Heart right ventricle (tissue), 16 donors: ENCODE results near the gene BMAL1. TPM values are rescaled to one million over a fixed set of nuclear protein-coding genes. Genes with fewer than 3 reads are reported as not detected.

Experiments used
- ATAC-seq, 8 donors: fragments of 200-7000 bp; cut with Tn5 transposase; one replicate each; pipeline ENCODE4 v1.9.1; 2020; ENCODE audit warnings: mild to moderate bottlenecking in 8 of 8, moderate library complexity in 8 of 8, moderate number of reproducible peaks in 1 of 8
- DNase-seq, 2 donors: peaks; one replicate each; pipeline ENCODE4 v3.0.0-alpha.2; 2020
- H3K27ac ChIP-seq, 10 donors: fragments of 200-600 bp; sonication (generic) in 2 of 10; one replicate each; pipeline versions ENCODE4 v1.5.0 to v1.8.0; 2020 to 2022; ENCODE audit warnings: mild to moderate bottlenecking in 3 of 10
- H3K27me3 ChIP-seq, 7 donors: fragments of 200-600 bp; one replicate each; pipeline ENCODE4 v1.8.0; 2021 to 2022; ENCODE audit warnings: mild to moderate bottlenecking in 2 of 7
- H3K36me3 ChIP-seq, 9 donors: fragments of 200-600 bp; sonication (generic) in 1 of 9; one replicate each; pipeline versions ENCODE4 v1.5.0 to v1.8.0; 2020 to 2022; ENCODE audit warnings: mild to moderate bottlenecking in 2 of 9
- H3K4me1 ChIP-seq, 9 donors: fragments of 200-600 bp; sonication (generic) in 1 of 9; one replicate each; pipeline versions ENCODE4 v1.5.0 to v1.8.0; 2020 to 2022; ENCODE audit warnings: mild to moderate bottlenecking in 4 of 9
- H3K4me3 ChIP-seq, 10 donors: fragments of 200-600 bp; sonication (generic) in 2 of 10; one replicate each; pipeline versions ENCODE4 v1.5.0 to v1.8.0; 2020 to 2022; ENCODE audit warnings: mild to moderate bottlenecking in 7 of 10, moderate library complexity in 2 of 10
- H3K9me3 ChIP-seq, 11 donors: fragments of 200-600 bp in 10 of 11; sonication (generic) in 2 of 11; one replicate each; pipeline versions ENCODE4 v1.5.0 to v1.8.0; 2013 to 2022; ENCODE audit warnings: mild to moderate bottlenecking in 2 of 11, control low read depth in 1 of 11, moderate library complexity in 1 of 11
- WGBS, 2 donors: extraction: QIAGEN DNeasy Blood & Tissue Kit; methylation state at CpG; one replicate each; pipeline ENCODE4 v1.1.7; 2013; ENCODE audit warnings: inconsistent platforms in 1 of 2; 5-methylcytosine and 5-hydroxymethylcytosine counted together
- intact Hi-C, 10 donors: fragments of 100-400 bp; cut with DNase I; formaldehyde crosslinking; loops; one replicate each; pipeline versions ENCODE4 v1.11.1 to v1.14.2; 2022
- polyA plus RNA-seq, 2 donors: library from polyadenylated mRNA; stranded (reverse); fragments of 200-250 nt; gene quantifications; one replicate each; pipeline ENCODE4 v1.2.3, GENCODE V29; 2013
- total RNA-seq, 10 donors: library from RNA; stranded (reverse); fragmentation: NEBNext Ultra II Directional in 3 of 10; extraction: Animal tissue kit (Norgen Biotek cat#: 25700) in 3 of 10; gene quantifications; one replicate each; pipeline versions ENCODE4 v1.2.1 to v1.2.4, GENCODE V29; 2021 to 2023
- TF ChIP-seq, protein P1 (sequence below), 9 donors: fragments of 200-600 bp; sonication (generic) in 2 of 9; IDR thresholded peaks; one replicate each; pipeline versions ENCODE4 v1.5.0 to v1.8.0; 2021 to 2022; ENCODE audit warnings: antibody characterized with exemption in 9 of 9, mild to moderate bottlenecking in 5 of 9, moderate library complexity in 1 of 9
- donor health status: Arrhythmogenic right ventricular cardiomyopathy.
- donor health status: ischemic (EF 13 %, LVEDD 7.1; RV severe dilation, severe dysfunction).
- donor health status: healthy with polysubstance abuse.
- donor health status: DM: no; HTN: yes; CAD: no.
- donor health status: DM: no; HTN: no; CAD: no.
- donor health status: ischemic (EF 25% LVEDD 6.9; RV normal size, moderate dysfunction).
- donor health status: ischemic (EF 25% LVEDD 5.7; RV mildly dilated, moderate dysfunction).
- donor health status: healthy.
- donor health status: DM: yes; HTN: yes; CAD: no.
- donor health status: Ischemic cardiomyopathy.
- donor health status: ischemic (EF 35%, LVEDD 5.7; RV mildly dilated, moderate dysfunction).
- donor health status: nonischemic (EF 11% LVEDD 7.7; RV severe dilation, severe dysfunction).
- donor health status: DM: yes; HTN: yes; CAD: no.
- donor health status: PGD.
- donor health status: ischemic (EF 29% LVEDD 5.4; RV normal size, mild dysfunction).
- donor health status: nonischemic (EF 23%, LVEDD 6.1; RV moderate dilation, normal function).

The BMAL1 gene
- total and polyA plus RNA-seq, 12 donors, result 2.9 to 19.9 (median 10.2) TPM

GRCh38 chr11:13318498-13319295, 41.1 kb downstream of the BMAL1 start:
- Histone ChIP-seq H3K4me1 (peaks cover 4 to 61% (median 48%) of the 10 kb centered on the region in 9 donors), H3K27ac (peak overlapping the region in 3 of 10 donors; percentile 4 to 34 (median 9))
- peak in 7 of 8 donors; percentile 30 to 70 (median 64) for ATAC-seq

GRCh38 chr11:13320688-13321087, 43.1 kb downstream of the BMAL1 start:
- H3K4me1 ChIP-seq, result peaks cover 4 to 59% (median 42%) of the 10 kb centered on the region in 9 donors
- WGBS, 2 donors, result 82 to 88% methylated on average over 3 of the region's 3 CpGs

More at GRCh38 chr11:13318498-13319295, 41.1 kb downstream of the BMAL1 start:
- Histone ChIP-seq H3K9me3 (no peaks in the 10 kb centered on the region), H3K36me3 (no peaks in the 10 kb centered on the region), H3K27me3 (no peaks in the 10 kb centered on the region), H3K4me3 (no peak overlapping the region)
- WGBS, 2 donors, result 19 to 33% methylated on average over 2 of the region's 2 CpGs
- TF ChIP-seq, protein P1, sequence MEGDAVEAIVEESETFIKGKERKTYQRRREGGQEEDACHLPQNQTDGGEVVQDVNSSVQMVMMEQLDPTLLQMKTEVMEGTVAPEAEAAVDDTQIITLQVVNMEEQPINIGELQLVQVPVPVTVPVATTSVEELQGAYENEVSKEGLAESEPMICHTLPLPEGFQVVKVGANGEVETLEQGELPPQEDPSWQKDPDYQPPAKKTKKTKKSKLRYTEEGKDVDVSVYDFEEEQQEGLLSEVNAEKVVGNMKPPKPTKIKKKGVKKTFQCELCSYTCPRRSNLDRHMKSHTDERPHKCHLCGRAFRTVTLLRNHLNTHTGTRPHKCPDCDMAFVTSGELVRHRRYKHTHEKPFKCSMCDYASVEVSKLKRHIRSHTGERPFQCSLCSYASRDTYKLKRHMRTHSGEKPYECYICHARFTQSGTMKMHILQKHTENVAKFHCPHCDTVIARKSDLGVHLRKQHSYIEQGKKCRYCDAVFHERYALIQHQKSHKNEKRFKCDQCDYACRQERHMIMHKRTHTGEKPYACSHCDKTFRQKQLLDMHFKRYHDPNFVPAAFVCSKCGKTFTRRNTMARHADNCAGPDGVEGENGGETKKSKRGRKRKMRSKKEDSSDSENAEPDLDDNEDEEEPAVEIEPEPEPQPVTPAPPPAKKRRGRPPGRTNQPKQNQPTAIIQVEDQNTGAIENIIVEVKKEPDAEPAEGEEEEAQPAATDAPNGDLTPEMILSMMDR (IDR thresholded peaks at IDR 0.05), result no peak
- no peak for DNase-seq
- intact Hi-C loops, result loop anchor here in 1 of 10 donors (5.0 kb wide), 1 partner anchor 41 kb away; the partner anchor contains the start of gene BMAL1

GRCh38 chr11:13321431-13321830, 43.8 kb downstream of the BMAL1 start:
- WGBS, 2 donors, result 93 to 97% methylated on average over 2 of the region's 2 CpGs
- Histone ChIP-seq H3K27ac (no peak overlapping the region), H3K4me3 (no peak overlapping the region), H3K36me3 (peaks cover 0 to 3% (median 0%) of the 10 kb centered on the region in 9 donors), H3K9me3 (no peaks in the 10 kb centered on the region), H3K27me3 (no peaks in the 10 kb centered on the region), H3K4me1 (peaks cover 2 to 52% (median 35%) of the 10 kb centered on the region in 9 donors)
- TF ChIP-seq, protein P1 (IDR thresholded peaks at IDR 0.05), result no peak
- DNase-seq, result no peak
- no peak for ATAC-seq
- intact Hi-C loops, result loop anchor here in 1 of 10 donors (5.0 kb wide), 1 partner anchor 34 kb away; no protein-coding TSS in a partner anchor

More at GRCh38 chr11:13320688-13321087, 43.1 kb downstream of the BMAL1 start:
- Histone ChIP-seq H3K27me3 (no peaks in the 10 kb centered on the region), H3K9me3 (no peaks in the 10 kb centered on the region), H3K4me3 (no peak overlapping the region), H3K27ac (no peak overlapping the region), H3K36me3 (no peaks in the 10 kb centered on the region)
- ATAC-seq (no peak), DNase-seq (no peak)
- TF ChIP-seq, protein P1 (IDR thresholded peaks at IDR 0.05), result no peak
- intact Hi-C loops, result loop anchor here in 1 of 10 donors (5.0 kb wide), 1 partner anchor 33 kb away; no protein-coding TSS in a partner anchor

DNA sequence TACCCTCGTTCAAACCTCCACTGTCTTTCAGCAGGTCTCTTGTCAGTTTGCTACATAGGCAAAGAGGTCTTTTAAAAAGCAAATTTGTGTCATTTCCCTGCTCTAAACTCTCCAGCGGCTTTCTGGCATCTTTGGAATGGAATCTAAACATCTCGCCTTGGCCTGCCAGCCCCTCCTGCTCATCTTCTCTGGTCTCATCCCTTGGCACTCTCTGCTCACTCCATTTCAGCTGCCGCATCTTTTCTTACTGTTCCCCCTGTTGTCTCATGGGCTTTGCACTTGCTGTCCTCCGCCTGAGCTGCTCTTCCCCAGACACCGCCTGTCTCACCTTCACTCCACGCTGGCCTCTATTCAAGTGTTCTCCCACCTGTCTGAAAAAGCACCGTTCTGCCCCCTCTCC, 46.6 kb downstream of the BMAL1 start:
- Histone ChIP-seq H3K36me3 (peaks cover 0 to 16% (median 0%) of the 10 kb centered on the region in 9 donors), H3K4me3 (no peak overlapping the region), H3K4me1 (peaks cover 0 to 35% (median 13%) of the 10 kb centered on the region in 9 donors), H3K9me3 (no peaks in the 10 kb centered on the region), H3K27me3 (no peaks in the 10 kb centered on the region), H3K27ac (no peak overlapping the region)
- 92 to 93% methylated on average over 8 of the region's 8 CpGs for WGBS, 2 donors
- intact Hi-C loops, result loop anchor here in 1 of 10 donors (5.0 kb wide), 1 partner anchor 37 kb away; no protein-coding TSS in a partner anchor
- TF ChIP-seq, protein P1 (IDR thresholded peaks at IDR 0.05), result no peak
- ATAC-seq (no peak), DNase-seq (no peak)
